Liver (tissue), 9 donors: Measurements from ENCODE around the gene NKAIN2. TPM values are rescaled to one million over a fixed set of nuclear protein-coding genes. Genes with fewer than 3 reads are reported as not detected.

Source experiments
- DNase-seq: peaks from one replicate; pipeline ENCODE4 v3.0.0-alpha.2; 2017; ENCODE audit warnings: low spot score
- H3K27ac ChIP-seq, 2 donors: one replicate each; pipeline ENCODE4 v1.7.0; 2013; ENCODE audit warnings: inconsistent platforms in 2 of 2, low read length in 2 of 2, control low read depth in 1 of 2, low read depth in 1 of 2, mild to moderate bottlenecking in 1 of 2
- H3K27me3 ChIP-seq, 4 donors: one replicate each; pipeline versions ENCODE4 v1.6.1 to v1.7.0; 2013; ENCODE audit warnings: low read length in 3 of 4, inconsistent platforms in 1 of 4, mild to moderate bottlenecking in 1 of 4, moderate library complexity in 1 of 4; ENCODE audit not compliant: control insufficient read depth in 4 of 4, insufficient read depth in 4 of 4
- H3K36me3 ChIP-seq, 4 donors: one replicate each; pipeline versions ENCODE4 v1.6.1 to v1.7.0; 2013; ENCODE audit warnings: low read length in 3 of 4, mild to moderate bottlenecking in 3 of 4, low read depth in 1 of 4, moderate library complexity in 1 of 4; ENCODE audit not compliant: control insufficient read depth in 4 of 4, insufficient read depth in 3 of 4
- H3K4me1 ChIP-seq, 4 donors: one replicate each; pipeline versions ENCODE4 v1.6.1 to v1.7.0; 2013; ENCODE audit warnings: low read length in 3 of 4, mild to moderate bottlenecking in 3 of 4, moderate library complexity in 1 of 4; ENCODE audit not compliant: control insufficient read depth in 4 of 4, insufficient read depth in 4 of 4
- H3K4me3 ChIP-seq, 3 donors: one replicate each; pipeline versions ENCODE4 v1.6.1 to v1.7.0; 2013; ENCODE audit warnings: low read length in 3 of 3, control low read depth in 1 of 3, low read depth in 1 of 3, mild to moderate bottlenecking in 1 of 3
- H3K9ac ChIP-seq, 2 donors: one replicate each; pipeline ENCODE4 v1.7.0; 2013; ENCODE audit warnings: low read length in 2 of 2, mild to moderate bottlenecking in 2 of 2, moderate library complexity in 2 of 2, control low read depth in 1 of 2, low read depth in 1 of 2
- H3K9me3 ChIP-seq, 4 donors: one replicate each; pipeline versions ENCODE4 v1.6.1 to v1.7.0; 2013; ENCODE audit warnings: low read length in 3 of 4; ENCODE audit not compliant: control insufficient read depth in 4 of 4
- ATF3 ChIP-seq: IDR thresholded peaks from 2 replicates; pipeline ENCODE4 v1.6.1; 2016; ENCODE audit warnings: antibody characterized with exemption
- CTCF ChIP-seq: fragments of 150-350 bp; IDR thresholded peaks from 2 replicates; pipeline ENCODE4 v1.5.1; 2017; ENCODE audit warnings: improper control_type of control experiment, low read depth, low read length; ENCODE audit not compliant: missing input control
- EGR1 ChIP-seq, 2 donors: IDR thresholded peaks; 2 replicates each; pipeline ENCODE4 v1.6.1; 2016 to 2018; ENCODE audit warnings: antibody characterized with exemption in 2 of 2, low read depth in 2 of 2
- FOXA1 ChIP-seq: IDR thresholded peaks from 2 replicates; pipeline ENCODE4 v1.6.1; 2016; ENCODE audit warnings: antibody characterized with exemption
- FOXA2 ChIP-seq: IDR thresholded peaks from 2 replicates; pipeline ENCODE4 v1.6.1; 2016; ENCODE audit warnings: antibody characterized with exemption
- GABPA ChIP-seq, 2 donors: IDR thresholded peaks in 1 of 2; conservative IDR thresholded peaks in 1 of 2; 2 replicates each; pipeline ENCODE4 v1.6.1; 2016; ENCODE audit warnings: antibody characterized with exemption in 2 of 2, mild to moderate bottlenecking in 1 of 2, moderate library complexity in 1 of 2
- HNF4A ChIP-seq, 2 donors: conservative IDR thresholded peaks; 2 replicates each; pipeline ENCODE4 v1.6.1; 2016; ENCODE audit warnings: antibody characterized with exemption in 2 of 2, mild to moderate bottlenecking in 2 of 2
- HNF4G ChIP-seq: IDR thresholded peaks from 2 replicates; pipeline ENCODE4 v1.6.1; 2016; ENCODE audit warnings: antibody characterized with exemption
- JUND ChIP-seq, 2 donors: IDR thresholded peaks; 2 replicates each; pipeline ENCODE4 v1.6.1; 2016; ENCODE audit warnings: antibody characterized with exemption in 2 of 2
- MAX ChIP-seq: IDR thresholded peaks from 2 replicates; pipeline ENCODE4 v1.6.1; 2016; ENCODE audit warnings: antibody characterized with exemption
- RAD21 ChIP-seq, 2 donors: IDR thresholded peaks; 2 replicates each; pipeline ENCODE4 v1.6.1; 2016; ENCODE audit warnings: antibody characterized with exemption in 2 of 2, mild to moderate bottlenecking in 2 of 2
- REST ChIP-seq: IDR thresholded peaks from 2 replicates; pipeline ENCODE4 v1.6.1; 2016; ENCODE audit warnings: antibody characterized with exemption, mild to moderate bottlenecking
- RXRA ChIP-seq, 2 donors: IDR thresholded peaks; 2 replicates each; pipeline ENCODE4 v1.6.1; 2017 to 2018; ENCODE audit warnings: antibody characterized with exemption in 2 of 2, mild to moderate bottlenecking in 1 of 2
- SP1 ChIP-seq: IDR thresholded peaks from 2 replicates; pipeline ENCODE4 v1.6.1; 2018; ENCODE audit warnings: antibody characterized with exemption, mild to moderate bottlenecking
- TAF1 ChIP-seq: conservative IDR thresholded peaks from 2 replicates; pipeline ENCODE4 v1.6.1; 2016; ENCODE audit warnings: antibody characterized with exemption, mild to moderate bottlenecking
- YY1 ChIP-seq: IDR thresholded peaks from 2 replicates; pipeline ENCODE4 v1.6.1; 2016; ENCODE audit warnings: antibody characterized with exemption, mild to moderate bottlenecking
- ZBTB33 ChIP-seq: IDR thresholded peaks from 2 replicates; pipeline ENCODE4 v1.6.1; 2016; ENCODE audit warnings: antibody characterized with exemption
- WGBS: extraction: QIAGEN DNeasy Blood & Tissue Kit; methylation state at CpG from one replicate; pipeline ENCODE4 v1.1.7; 2013; 5-methylcytosine and 5-hydroxymethylcytosine counted together
- polyA plus RNA-seq, 2 donors: library from polyadenylated mRNA; stranded (reverse) in 1 of 2; unstranded in 1 of 2; fragments of 200-250 nt in 1 of 2; fragments of >200 nt in 1 of 2; fragmentation: Nextera tagmentation in 1 of 2; extraction: Ambion mirVana in 1 of 2; gene quantifications; one replicate each; pipeline versions ENCODE4 v1.2.1 to v1.2.3, GENCODE V29; 2013 to 2015
- total RNA-seq, 2 donors: library from RNA; depleted of rRNA; stranded (reverse); fragments of >200 nt; gene quantifications; one replicate each; pipeline ENCODE4 v1.2.3, GENCODE V29; 2014
- donor health status: healthy.
- donor health status: healthy.
- donor health status: healthy.
- donor health status: healthy.
- donor health status: healthy.

The NKAIN2 gene
- total and polyA plus RNA-seq, 4 donors: 0.05 to 0.14 TPM; not detected in 2

GRCh38 chr6:124420116-124420840 is 616.6 kb downstream of the NKAIN2 start:
- Histone ChIP-seq H3K9me3 (no peaks in the 10 kb centered on the region), H3K36me3 (no peaks in the 10 kb centered on the region), H3K9ac (no peak overlapping the region), H3K4me3 (no peak overlapping the region), H3K27me3 (no peaks in the 10 kb centered on the region), H3K4me1 (no peaks in the 10 kb centered on the region), H3K27ac (no peak overlapping the region)
- WGBS: 75% methylated on average over 4 of the region's 4 CpGs
- TF ChIP-seq FOXA2 (no peak), HNF4G (no peak), EGR1 (IDR thresholded peaks at IDR 0.05; ENCODE audit: low read depth in 2 of 2) (no peak), RXRA (IDR thresholded peaks at IDR 0.05) (no peak), REST (no peak), MAX (no peak), GABPA (IDR thresholded peaks at IDR 0.05 in 1 of 2, conservative IDR thresholded peaks at IDR 0.05 in 1 of 2) (no peak), TAF1 (no peak)
- DNase-seq: no peak

- no peak for TF ChIP-seq HNF4A (conservative IDR thresholded peaks at IDR 0.05)
- no peak for TF ChIP-seq MAX
- no peak for TF ChIP-seq HNF4G
- TF ChIP-seq EGR1 (IDR thresholded peaks at IDR 0.05; ENCODE audit: low read depth in 2 of 2): no peak
- no peak for TF ChIP-seq REST
- TF ChIP-seq JUND (IDR thresholded peaks at IDR 0.05): no peak
- TF ChIP-seq SP1: no peak
- no peak for TF ChIP-seq RXRA (IDR thresholded peaks at IDR 0.05)
- TF ChIP-seq RAD21 (IDR thresholded peaks at IDR 0.05): no peak
- no peak for TF ChIP-seq YY1
- no peak for TF ChIP-seq FOXA1
- no peak for TF ChIP-seq FOXA2
- TF ChIP-seq GABPA (IDR thresholded peaks at IDR 0.05 in 1 of 2, conservative IDR thresholded peaks at IDR 0.05 in 1 of 2): no peak
- no peak for TF ChIP-seq CTCF
- no peak for TF ChIP-seq TAF1
- TF ChIP-seq ZBTB33: no peak
- no peak for TF ChIP-seq ATF3
- Histone ChIP-seq H3K9me3 (no peaks in the 10 kb centered on the region), H3K27me3 (no peaks in the 10 kb centered on the region), H3K27ac (no peak overlapping the region), H3K36me3 (no peaks in the 10 kb centered on the region), H3K4me3 (no peak overlapping the region), H3K9ac (no peak overlapping the region), H3K4me1 (no peaks in the 10 kb centered on the region)
- no peak for DNase-seq
- WGBS: 56% methylated on average over 1 of the region's 1 CpG
These were observed 620.0 kb downstream of the NKAIN2 start for GRCh38 chr6:124423621-124424020.
